D721Med (cell line): ENCODE results near the gene ULK4.

Source experiments
- DNase-seq: peaks from one replicate; pipeline ENCODE4 v3.0.0; 2011; ENCODE audit warnings: low spot score; ENCODE audit not compliant: insufficient read length
- FAIRE-seq: peaks from 2 replicates; lab custom pipeline; 2011; peaks lifted over from hg19 to GRCh38; lab: Jason Lieb, UNC
- CTCF ChIP-seq: IDR thresholded peaks from 2 replicates; pipeline ENCODE4 v1.5.1; 2012; ENCODE audit warnings: mild to moderate bottlenecking, control low read depth; ENCODE audit not compliant: insufficient read depth; ENCODE audit errors: missing control alignments

Gene ULK4

GRCh38 chr3:41612853-41613252 is 349.1 kb downstream of the ULK4 start:
- TF ChIP-seq CTCF = no peak
- FAIRE-seq (no peak), DNase-seq (no peak)

- TF ChIP-seq CTCF = no peak
- FAIRE-seq (no peak), DNase-seq (no peak)
These were observed 350.9 kb downstream of the ULK4 start for GRCh38 chr3:41611008-41611407.

GRCh38 chr3:41608347-41608746 is 353.6 kb downstream of the ULK4 start:
- DNase-seq (no peak), FAIRE-seq (no peak)
- TF ChIP-seq CTCF = no peak

- no peak for TF ChIP-seq CTCF
These were observed 358.1 kb downstream of the ULK4 start for GRCh38 chr3:41603807-41604206.

GRCh38 chr3:41602121-41602520 is 359.8 kb downstream of the ULK4 start:
- no peak for TF ChIP-seq CTCF
- no peak for DNase-seq
- no peak for FAIRE-seq

More at GRCh38 chr3:41603807-41604206, 358.1 kb downstream of the ULK4 start:
- FAIRE-seq (no peak), DNase-seq (no peak)

GRCh38 chr3:41601404-41601987 is 360.4 kb downstream of the ULK4 start:
- TF ChIP-seq CTCF = no peak
- FAIRE-seq (no peak), DNase-seq (no peak)

- no peak for FAIRE-seq
- no peak for DNase-seq
- TF ChIP-seq CTCF = no peak
These were observed 361.3 kb downstream of the ULK4 start for GRCh38 chr3:41600616-41601015.
